Fibroblast of skin of back (primary cell): ENCODE results near the gene SMCO4.
"Not testable (repeated sequence)": the region's sequence is repeated elsewhere in the genome, so short reads cannot be mapped to it uniquely, and the experiment has no call there.

Experiments
- DNase-seq: peaks from one replicate; pipeline ENCODE4 v3.0.0-alpha.2; 2013

SMCO4 gene

GRCh38 chr11:93560199-93560932 lies 17.2 kb upstream of the SMCO4 start:
- DNase-seq, result no peak

GRCh38 chr11:93559681-93560080 lies 16.5 kb upstream of the SMCO4 start:
- no peak for DNase-seq

- DNase-seq, result no peak
Measured at GRCh38 chr11:93552874-93553273, 9.7 kb upstream of the SMCO4 start.

- no peak for DNase-seq
Measured at GRCh38 chr11:93549976-93550375, 6.8 kb upstream of the SMCO4 start.

- DNase-seq, result no peak
Measured at GRCh38 chr11:93548679-93549319, 5.6 kb upstream of the SMCO4 start.

GRCh38 chr11:93547773-93548172 lies 4.6 kb upstream of the SMCO4 start:
- no peak for DNase-seq

- DNase-seq, result no peak
Measured at GRCh38 chr11:93547028-93547427, 3.8 kb upstream of the SMCO4 start.

- no peak for DNase-seq
Measured at GRCh38 chr11:93545566-93545965, 2.4 kb upstream of the SMCO4 start.

GRCh38 chr11:93542811-93543229 lies 371 bp downstream of the SMCO4 start:
- peak; percentile 6 for DNase-seq

- DNase-seq, result peak; percentile 49
Measured at GRCh38 chr11:93541884-93542810, 1.0 kb downstream of the SMCO4 start.

GRCh38 chr11:93540896-93541553 lies 2.2 kb downstream of the SMCO4 start:
- no peak for DNase-seq

- DNase-seq, result no peak
Measured at GRCh38 chr11:93540337-93540736, 2.9 kb downstream of the SMCO4 start.

- DNase-seq, result no peak
Measured at GRCh38 chr11:93537767-93538261, 5.4 kb downstream of the SMCO4 start.

GRCh38 chr11:93537049-93537448 lies 6.1 kb downstream of the SMCO4 start:
- DNase-seq, result no peak

GRCh38 chr11:93536101-93536861 lies 6.9 kb downstream of the SMCO4 start:
- DNase-seq, result no peak

- DNase-seq, result not testable (repeated sequence)
Measured at GRCh38 chr11:93535578-93535977, 7.6 kb downstream of the SMCO4 start.

GRCh38 chr11:93532806-93533205 lies 10.4 kb downstream of the SMCO4 start:
- no peak for DNase-seq

- peak; percentile 55 for DNase-seq
Measured at GRCh38 chr11:93532281-93532789, 10.9 kb downstream of the SMCO4 start.

- no peak for DNase-seq
Measured at GRCh38 chr11:93530468-93530826, 12.7 kb downstream of the SMCO4 start.

GRCh38 chr11:93529707-93530467 lies 13.3 kb downstream of the SMCO4 start:
- DNase-seq, result peak; percentile 9
